ENCODE data around the gene FNDC11. TPM values are rescaled to one million over a fixed set of nuclear protein-coding genes. Genes with fewer than 3 reads are reported as not detected.
"Not testable (repeated sequence)": the region's sequence is repeated elsewhere in the genome, so short reads cannot be mapped to it uniquely, and the experiment has no call there.

FNDC11 gene
- total and polyA plus RNA-seq, 10 donors: 0.33 to 2.0 (median 1.00) TPM

- TF ChIP-seq CTCF (IDR thresholded peaks at IDR 0.05 in 8 of 11, conservative IDR thresholded peaks at IDR 0.05 in 3 of 11) (no peak), POLR2AphosphoS5 (IDR thresholded peaks at IDR 0.05) (no peak), POLR2A (IDR thresholded peaks at IDR 0.05) (no peak)
- WGBS, 5 donors: 73 to 96% (median 92%) methylated on average over 3 of the region's 3 CpGs
- H3K4me1 ChIP-seq: peaks cover 0 to under 1% (median 0%) of the 10 kb centered on the region in 6 donors
- no peak overlapping the region for H3K27ac ChIP-seq
- no peak for DNase-seq
- H3K27me3 ChIP-seq (replicated peaks in 1 of 7): peaks cover 0 to 48% (median 12%) of the 10 kb centered on the region in 7 donors
- peaks cover 0 to 17% (median 2%) of the 10 kb centered on the region in 8 donors for H3K9me3 ChIP-seq
- no peak overlapping the region for H3K4me3 ChIP-seq
- intact Hi-C loops (cut with DNase I; ENCODE audit: low total_unique reads): no loop called here
- no peaks in the 10 kb centered on the region for H3K36me3 ChIP-seq
Measured at GRCh38 chr20:63513207-63513606, 40.8 kb upstream of the FNDC11 start.

- H3K27ac ChIP-seq; intact Hi-C loops (cut with DNase I; ENCODE audit: low total_unique reads); DNase-seq; H3K4me3 ChIP-seq; H3K36me3 ChIP-seq: not testable (repeated sequence)
- Histone ChIP-seq H3K27me3 (replicated peaks in 1 of 7) (peaks cover 0 to 48% (median 7%) of the 10 kb centered on the region in 7 donors), H3K9me3 (peaks cover 0 to 17% (median 2%) of the 10 kb centered on the region in 8 donors), H3K4me1 (peaks cover 0 to 14% (median 9%) of the 10 kb centered on the region in 6 donors)
- 45 to 58% (median 51%) methylated on average over 9 to 10 of the region's 10 CpGs for WGBS, 5 donors
Measured at GRCh38 chr20:63514520-63514919, 39.4 kb upstream of the FNDC11 start.

- no peak overlapping the region for H3K27ac ChIP-seq
- H3K9me3 ChIP-seq: peaks cover 0 to 17% (median 2%) of the 10 kb centered on the region in 8 donors
- H3K4me3 ChIP-seq: no peak overlapping the region
- H3K4me1 ChIP-seq: peaks cover 14 to 39% (median 31%) of the 10 kb centered on the region in 6 donors
- TF ChIP-seq POLR2A (IDR thresholded peaks at IDR 0.05): no peak
- TF ChIP-seq POLR2AphosphoS5 (IDR thresholded peaks at IDR 0.05): no peak
- no peak for TF ChIP-seq CTCF (IDR thresholded peaks at IDR 0.05 in 8 of 11, conservative IDR thresholded peaks at IDR 0.05 in 3 of 11)
- 81 to 94% (median 91%) methylated on average over 26 to 32 of the region's 32 CpGs for WGBS, 5 donors
- peaks cover 0 to 12% (median 6%) of the 10 kb centered on the region in 6 donors for H3K36me3 ChIP-seq
- H3K27me3 ChIP-seq (replicated peaks in 1 of 7): peaks cover 0 to 25% (median 0%) of the 10 kb centered on the region in 7 donors
- DNase-seq: peak; percentile 75
- intact Hi-C loops (cut with DNase I; ENCODE audit: low total_unique reads): no loop called here
Measured at GRCh38 chr20:63517376-63518309, 36.3 kb upstream of the FNDC11 start.

- H3K4me1 ChIP-seq: peaks cover 14 to 44% (median 33%) of the 10 kb centered on the region in 6 donors
- H3K27ac ChIP-seq: no peak overlapping the region
- H3K27me3 ChIP-seq (replicated peaks in 1 of 7): peaks cover 0 to 23% (median 0%) of the 10 kb centered on the region in 7 donors
- peaks cover 0 to 23% (median 7%) of the 10 kb centered on the region in 8 donors for H3K9me3 ChIP-seq
- TF ChIP-seq POLR2AphosphoS5 (IDR thresholded peaks at IDR 0.05): no peak
- TF ChIP-seq POLR2A (IDR thresholded peaks at IDR 0.05): no peak
- peaks cover 0 to 20% (median 6%) of the 10 kb centered on the region in 6 donors for H3K36me3 ChIP-seq
- H3K4me3 ChIP-seq: no peak overlapping the region
- peak; percentile 76 for DNase-seq
- 82 to 89% (median 85%) methylated on average over 11 to 20 of the region's 20 CpGs for WGBS, 5 donors
- intact Hi-C loops (cut with DNase I; ENCODE audit: low total_unique reads): no loop called here
Measured at GRCh38 chr20:63518351-63518861, 35.6 kb upstream of the FNDC11 start.
